Measurements from ENCODE around the gene PI4KB. TPM values are rescaled to one million over a fixed set of nuclear protein-coding genes. Genes with fewer than 3 reads are reported as not detected.

The PI4KB gene
- total and polyA plus RNA-seq, 4 donors = 25.0 to 65.2 (median 45.3) TPM

DNA sequence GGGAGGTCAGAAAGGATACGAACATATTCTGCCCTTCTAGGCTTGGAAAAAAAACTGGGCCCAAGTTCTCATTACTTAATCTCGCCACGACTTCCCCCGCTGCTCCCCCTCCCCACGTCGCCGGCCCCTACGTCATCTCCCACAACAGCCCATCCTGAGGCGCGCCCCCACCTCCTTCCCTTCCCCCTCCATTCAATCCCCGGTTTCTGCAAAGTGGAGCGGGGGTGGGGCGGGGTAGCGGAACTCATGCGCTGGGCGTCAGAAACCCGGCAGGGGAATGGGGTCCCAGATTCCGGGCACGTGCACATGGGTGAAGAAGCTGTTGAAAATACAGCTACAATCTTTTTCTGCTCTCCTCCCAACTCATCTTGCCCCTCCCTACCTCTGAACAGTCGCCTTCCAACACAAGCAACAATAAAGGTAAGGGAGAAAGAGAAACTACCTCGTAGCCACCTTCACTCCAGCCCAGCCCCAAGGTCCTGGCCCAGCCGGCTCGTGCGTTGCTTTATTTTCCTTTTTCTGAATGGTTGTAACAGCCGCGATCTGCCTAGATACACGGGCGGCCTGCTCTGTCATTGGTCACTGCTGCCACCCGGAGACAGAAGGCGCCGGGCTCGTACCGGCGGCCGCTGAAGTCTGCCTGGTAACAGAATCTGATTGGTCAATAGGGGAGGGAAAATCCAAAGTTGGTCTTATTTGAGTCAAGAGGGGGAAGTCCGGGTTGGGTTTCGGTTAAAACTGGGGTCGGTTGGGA, 19.7 kb upstream of the PI4KB start, which contains the start of gene RFX5:
Gene RFX5 (minus strand): TSS at position 484 of the 754 bp plus-strand sequence. CDS start 932 bp downstream, outside the sequence.
- DNase-seq (peak; percentile 98 to 99 (median 98)), ATAC-seq (ENCODE audit: insufficient read depth, low FRiP score) (peak; percentile 97)
- TF ChIP-seq CTCF (IDR thresholded peaks at IDR 0.05; ENCODE audit: control extremely low read depth, extremely low read depth) = no peak
- H3K36me3 ChIP-seq (ENCODE audit: control insufficient read depth in 4 of 4, insufficient read depth in 4 of 4, low read length in 4 of 4) = peaks cover 0 to 18% (median 6%) of the 10 kb centered on the region in 4 donors
- H3K9ac ChIP-seq (ENCODE audit: insufficient read depth in 1 of 2, low read length in 2 of 2) = peak within 1 kb of the TSS; percentile 83 to 99
- peaks cover 0 to 14% (median 3%) of the 10 kb centered on the region in 5 donors for H3K4me1 ChIP-seq (ENCODE audit: control insufficient read depth in 5 of 5, insufficient read depth in 5 of 5, low read length in 5 of 5)
- H3K27me3 ChIP-seq (ENCODE audit: control insufficient read depth in 3 of 3, insufficient read depth in 3 of 3, low read length in 2 of 3) = no peaks in the 10 kb centered on the region
- peak within 1 kb of the TSS; percentile 56 to 90 for H3K27ac ChIP-seq (ENCODE audit: low read depth in 1 of 2, low read length in 1 of 2)
- H3K4me3 ChIP-seq = peak within 1 kb of the TSS; percentile 58
- 0% methylated on average over 38 of the region's 38 CpGs for WGBS, 2 donors
- H3K9me3 ChIP-seq (ENCODE audit: control insufficient read depth in 4 of 4, insufficient read depth in 3 of 4, low read length in 3 of 4) = peaks cover 0 to under 1% (median 0%) of the 10 kb centered on the region in 4 donors

- Histone ChIP-seq H3K27ac (ENCODE audit: low read depth in 1 of 2, low read length in 1 of 2) (peak overlapping the region in 1 of 2 donors; percentile 90), H3K4me1 (ENCODE audit: control insufficient read depth in 5 of 5, insufficient read depth in 5 of 5, low read length in 5 of 5) (peaks cover 0 to 14% (median 3%) of the 10 kb centered on the region in 5 donors), H3K9ac (ENCODE audit: insufficient read depth in 1 of 2, low read length in 2 of 2) (peak overlapping the region; percentile 83 to 99), H3K4me3 (peak overlapping the region; percentile 58), H3K36me3 (ENCODE audit: control insufficient read depth in 4 of 4, insufficient read depth in 4 of 4, low read length in 4 of 4) (peaks cover 0 to 18% (median 6%) of the 10 kb centered on the region in 4 donors), H3K27me3 (ENCODE audit: control insufficient read depth in 3 of 3, insufficient read depth in 3 of 3, low read length in 2 of 3) (no peaks in the 10 kb centered on the region), H3K9me3 (ENCODE audit: control insufficient read depth in 4 of 4, insufficient read depth in 3 of 4, low read length in 3 of 4) (no peaks in the 10 kb centered on the region)
- DNase-seq (peak in 1 of 3 donors; percentile 20), ATAC-seq (ENCODE audit: insufficient read depth, low FRiP score) (no peak)
- 37 to 48% methylated on average over 7 of the region's 7 CpGs for WGBS, 2 donors
- TF ChIP-seq CTCF (IDR thresholded peaks at IDR 0.05; ENCODE audit: control extremely low read depth, extremely low read depth) = no peak
Measured at GRCh38 chr1:151346082-151346768, 19.0 kb upstream of the PI4KB start.

DNA sequence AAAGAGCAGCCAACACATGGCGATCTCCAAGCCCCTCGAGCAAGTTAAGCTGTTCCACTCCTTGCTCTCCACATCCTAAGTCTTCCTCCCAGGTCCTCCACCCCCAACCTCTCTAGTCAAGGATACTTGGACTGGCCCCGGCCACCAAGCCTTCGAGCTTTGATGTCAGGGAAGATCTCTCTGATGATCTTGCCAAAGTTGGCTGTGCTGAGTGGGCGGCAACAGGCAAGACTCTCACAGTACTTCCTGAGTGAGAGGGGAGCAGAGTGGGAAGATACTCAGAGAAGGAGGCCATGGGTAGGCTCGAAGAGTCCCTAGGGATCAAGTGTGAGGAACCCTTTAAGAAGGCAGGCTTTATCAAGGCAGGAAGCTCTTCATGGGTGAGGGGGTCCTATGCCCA, 17.1 kb upstream of the PI4KB start:
- Histone ChIP-seq H3K36me3 (ENCODE audit: control insufficient read depth in 4 of 4, insufficient read depth in 4 of 4, low read length in 4 of 4) (peaks cover 0 to 18% (median 6%) of the 10 kb centered on the region in 4 donors), H3K4me3 (no peak overlapping the region), H3K9ac (ENCODE audit: insufficient read depth in 1 of 2, low read length in 2 of 2) (no peak overlapping the region), H3K27me3 (ENCODE audit: control insufficient read depth in 3 of 3, insufficient read depth in 3 of 3, low read length in 2 of 3) (no peaks in the 10 kb centered on the region), H3K4me1 (ENCODE audit: control insufficient read depth in 5 of 5, insufficient read depth in 5 of 5, low read length in 5 of 5) (peaks cover 0 to 14% (median 3%) of the 10 kb centered on the region in 5 donors), H3K9me3 (ENCODE audit: control insufficient read depth in 4 of 4, insufficient read depth in 3 of 4, low read length in 3 of 4) (no peaks in the 10 kb centered on the region), H3K27ac (ENCODE audit: low read depth in 1 of 2, low read length in 1 of 2) (no peak overlapping the region)
- DNase-seq (no peak), ATAC-seq (ENCODE audit: insufficient read depth, low FRiP score) (no peak)
- no peak for TF ChIP-seq CTCF (IDR thresholded peaks at IDR 0.05; ENCODE audit: control extremely low read depth, extremely low read depth)
- WGBS, 2 donors = 83 to 94% methylated on average over 6 of the region's 6 CpGs

Data from lung (tissue), 12 donors.